Left lung (tissue), 10 donors: ENCODE results near the gene MRPL54. TPM values are rescaled to one million over a fixed set of nuclear protein-coding genes. Genes with fewer than 3 reads are reported as not detected.
"Not testable (repeated sequence)": the region's sequence is repeated elsewhere in the genome, so short reads cannot be mapped to it uniquely, and the experiment has no call there.

ENCODE experiments used
- ATAC-seq: fragments of 200-7000 bp; cut with Tn5 transposase; one replicate; pipeline ENCODE4 v1.9.1; 2020; ENCODE audit warnings: moderate library complexity
- DNase-seq, 4 donors: peaks; one replicate each; pipeline ENCODE4 v3.0.0-alpha.2; 2013 to 2020
- H3K27ac ChIP-seq, 2 donors: fragments of 200-600 bp; sonication (generic) in 1 of 2; one replicate each; pipeline versions ENCODE4 v1.5.0 to v1.8.0; 2020 to 2021
- H3K27me3 ChIP-seq, 2 donors: fragments of 200-600 bp; sonication (generic) in 1 of 2; one replicate each; pipeline versions ENCODE4 v1.5.0 to v1.8.0; 2020 to 2021
- H3K36me3 ChIP-seq, 2 donors: fragments of 200-600 bp; sonication (generic) in 1 of 2; one replicate each; pipeline versions ENCODE4 v1.5.0 to v1.8.0; 2020 to 2021
- H3K4me1 ChIP-seq, 2 donors: fragments of 200-600 bp; one replicate each; pipeline ENCODE4 v1.8.0; 2021
- H3K4me3 ChIP-seq, 2 donors: fragments of 200-600 bp; sonication (generic) in 1 of 2; one replicate each; pipeline versions ENCODE4 v1.5.0 to v1.8.0; 2020 to 2021; ENCODE audit warnings: mild to moderate bottlenecking in 1 of 2
- H3K9me3 ChIP-seq, 2 donors: fragments of 200-600 bp; sonication (generic) in 1 of 2; one replicate each; pipeline versions ENCODE4 v1.5.0 to v1.8.0; 2020 to 2021
- CTCF ChIP-seq, 2 donors: fragments of 200-600 bp; sonication (generic) in 1 of 2; IDR thresholded peaks; one replicate each; pipeline versions ENCODE4 v1.5.0 to v1.8.0; 2021; ENCODE audit warnings: antibody characterized with exemption in 2 of 2
- intact Hi-C, 2 donors: fragments of 100-400 bp; cut with DNase I; formaldehyde crosslinking; loops; one replicate each; pipeline versions ENCODE4 v1.11.2 to v1.14.2; 2022
- polyA plus RNA-seq, 6 donors: library from polyadenylated mRNA; unstranded; fragments of 120-200 nt; gene quantifications; one replicate each; pipeline ENCODE4 v1.2.1, GENCODE V29; 2013; ENCODE audit not compliant: insufficient read length in 6 of 6
- total RNA-seq, 2 donors: library from RNA; stranded (reverse); fragmentation: NEBNext Ultra II Directional; extraction: Animal tissue kit (Norgen Biotek cat#: 25700); gene quantifications; one replicate each; pipeline ENCODE4 v1.2.1, GENCODE V29; 2021
- donor health status: DM: no; HTN: yes; CAD: no.
- donor health status: DM: no; HTN: no; CAD: no.

MRPL54 gene
- total and polyA plus RNA-seq, 8 donors, result 24.4 to 59.1 (median 31.7) TPM

DNA sequence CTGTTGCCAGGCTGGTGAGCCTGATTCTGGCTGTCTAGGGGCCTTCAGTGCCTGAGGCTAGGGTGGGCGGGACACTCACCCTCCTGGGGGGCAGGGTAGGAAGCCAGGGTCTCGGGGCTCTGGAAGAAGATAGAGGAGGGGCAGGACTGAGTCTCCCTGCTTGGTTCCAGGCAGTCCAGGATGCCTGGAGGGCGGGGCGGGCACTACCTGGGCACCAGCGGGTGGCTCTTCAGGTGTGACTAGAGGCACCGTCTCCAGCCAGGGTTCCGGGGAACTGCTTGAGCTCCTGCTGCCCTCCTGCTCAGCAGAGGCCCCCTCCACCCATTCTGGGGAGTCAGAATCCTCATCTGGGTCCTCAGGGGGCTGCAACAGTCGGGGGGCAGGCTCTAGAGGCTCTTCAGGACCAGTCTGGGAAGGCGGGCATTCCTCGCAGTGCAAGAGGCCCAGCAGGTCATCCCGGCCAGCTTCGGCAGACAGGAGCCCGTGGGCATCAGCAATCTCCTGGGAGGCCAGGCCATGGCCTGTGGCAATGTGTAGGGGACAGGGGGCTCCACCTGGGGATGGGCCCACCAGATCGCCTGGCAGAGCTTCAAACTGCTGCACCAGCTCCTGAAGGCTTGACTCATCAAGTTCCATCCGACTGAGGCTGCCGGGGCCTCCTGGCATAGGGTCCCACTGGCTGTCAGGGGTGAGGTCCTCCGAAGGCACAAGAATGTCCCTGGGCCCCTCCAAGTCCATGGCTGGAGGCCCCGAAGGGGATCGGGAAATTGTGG lies 2.8 kb upstream of the MRPL54 start:
- TF ChIP-seq CTCF (IDR thresholded peaks at IDR 0.05), result no peak
- H3K27me3 ChIP-seq, result no peaks in the 10 kb centered on the region
- intact Hi-C loops, result no loop called here
- no peak overlapping the region for H3K4me3 ChIP-seq
- H3K4me1 ChIP-seq, result peaks cover 3 to 47% of the 10 kb centered on the region in 2 donors
- H3K36me3 ChIP-seq, result peaks cover 0 to 29% of the 10 kb centered on the region in 2 donors
- ATAC-seq (no peak), DNase-seq (no peak)
- no peak overlapping the region for H3K27ac ChIP-seq
- no peaks in the 10 kb centered on the region for H3K9me3 ChIP-seq

- intact Hi-C loops, result no loop called here
- peaks cover 3 to 47% of the 10 kb centered on the region in 2 donors for H3K4me1 ChIP-seq
- H3K9me3 ChIP-seq, result no peaks in the 10 kb centered on the region
- no peaks in the 10 kb centered on the region for H3K27me3 ChIP-seq
- no peak for TF ChIP-seq CTCF (IDR thresholded peaks at IDR 0.05)
- H3K36me3 ChIP-seq, result peaks cover 0 to 39% of the 10 kb centered on the region in 2 donors
- peak overlapping the region; percentile 59 to 93 for H3K4me3 ChIP-seq
- DNase-seq (peak in 1 of 4 donors; percentile 13), ATAC-seq (no peak)
- H3K27ac ChIP-seq, result peak overlapping the region; percentile 98 to 99
Measured at GRCh38 chr19:3760871-3761361, 1.6 kb upstream of the MRPL54 start.

- peak; percentile 57 to 67 for TF ChIP-seq CTCF (IDR thresholded peaks at IDR 0.05)
- Histone ChIP-seq H3K36me3 (peaks cover 0 to 46% of the 10 kb centered on the region in 2 donors), H3K27me3 (no peaks in the 10 kb centered on the region), H3K27ac (peak within 1 kb of the TSS; percentile 98 to 99), H3K4me1 (peaks cover 3 to 52% of the 10 kb centered on the region in 2 donors), H3K4me3 (peak within 1 kb of the TSS; percentile 59 to 93), H3K9me3 (no peaks in the 10 kb centered on the region)
- ATAC-seq, result peak; percentile 73
- intact Hi-C loops, result no loop called here
- peak; percentile 83 to 98 (median 94) for DNase-seq
Measured at GRCh38 chr19:3761382-3762129, 926 bp upstream of the MRPL54 start, which contains the start of gene APBA3. APBA3 (minus strand) TSS chr19:3761692; CDS start chr19:3760264, 1,428 bp downstream.

GRCh38 chr19:3762130-3762473 lies 380 bp upstream of the MRPL54 start:
- H3K36me3 ChIP-seq, result peaks cover 0 to 49% of the 10 kb centered on the region in 2 donors
- DNase-seq (no peak), ATAC-seq (no peak)
- H3K4me3 ChIP-seq, result peak overlapping the region in 1 of 2 donors; percentile 59
- TF ChIP-seq CTCF (IDR thresholded peaks at IDR 0.05), result no peak
- intact Hi-C loops, result no loop called here
- peaks cover 3 to 55% of the 10 kb centered on the region in 2 donors for H3K4me1 ChIP-seq
- H3K27ac ChIP-seq, result peak overlapping the region; percentile 98 to 99
- no peaks in the 10 kb centered on the region for H3K9me3 ChIP-seq
- H3K27me3 ChIP-seq, result no peaks in the 10 kb centered on the region

DNA sequence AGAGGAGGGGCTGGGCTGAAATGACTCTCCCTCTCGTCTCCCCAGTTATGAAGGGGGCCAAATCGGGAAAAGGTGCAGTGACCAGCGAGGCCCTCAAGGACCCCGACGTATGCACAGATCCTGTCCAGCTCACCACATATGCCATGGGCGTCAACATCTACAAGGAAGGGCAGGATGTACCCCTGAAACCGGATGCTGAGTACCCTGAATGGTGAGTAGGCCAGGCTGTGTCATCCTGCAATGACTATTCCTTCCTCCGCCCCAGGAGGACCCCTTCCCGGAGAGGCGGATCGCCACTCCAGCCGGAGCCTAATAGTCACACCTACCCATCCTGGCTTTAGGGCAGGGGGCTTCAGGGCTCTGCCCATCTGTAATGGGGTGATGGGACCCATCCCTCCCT lies 2.6 kb downstream of the MRPL54 start:
- no peak for ATAC-seq
- Histone ChIP-seq H3K27me3 (no peaks in the 10 kb centered on the region), H3K27ac (no peak overlapping the region), H3K9me3 (no peaks in the 10 kb centered on the region), H3K4me1 (peaks cover 0 to 39% of the 10 kb centered on the region in 2 donors), H3K36me3 (peaks cover 0 to 51% of the 10 kb centered on the region in 2 donors), H3K4me3 (no peak overlapping the region)
- intact Hi-C loops, result no loop called here
- DNase-seq, result no peak
- TF ChIP-seq CTCF (IDR thresholded peaks at IDR 0.05), result no peak

- peaks cover 0 to 54% of the 10 kb centered on the region in 2 donors for H3K36me3 ChIP-seq
- H3K9me3 ChIP-seq, H3K27ac ChIP-seq, H3K4me3 ChIP-seq, H3K27me3 ChIP-seq, intact Hi-C loops, ATAC-seq, DNase-seq: not testable (repeated sequence)
- H3K4me1 ChIP-seq, result peaks cover 0 to 33% of the 10 kb centered on the region in 2 donors
Measured at GRCh38 chr19:3765757-3766156, 3.3 kb downstream of the MRPL54 start.
